ENCODE results near the gene ASB14. TPM values are rescaled to one million over a fixed set of nuclear protein-coding genes. Genes with fewer than 3 reads are reported as not detected.

ASB14 gene
- total and polyA plus RNA-seq, 3 experiments from 2014 or later: 0.24 TPM; not detected in 2

GRCh38 chr3:57252404-57252803, 40.1 kb downstream of the ASB14 start:
- H3K4me1 Mint-ChIP-seq: no peaks in the 10 kb centered on the region
- H3K27ac ChIP-seq (ENCODE audit: low read depth, low read length): no peak overlapping the region

DNA sequence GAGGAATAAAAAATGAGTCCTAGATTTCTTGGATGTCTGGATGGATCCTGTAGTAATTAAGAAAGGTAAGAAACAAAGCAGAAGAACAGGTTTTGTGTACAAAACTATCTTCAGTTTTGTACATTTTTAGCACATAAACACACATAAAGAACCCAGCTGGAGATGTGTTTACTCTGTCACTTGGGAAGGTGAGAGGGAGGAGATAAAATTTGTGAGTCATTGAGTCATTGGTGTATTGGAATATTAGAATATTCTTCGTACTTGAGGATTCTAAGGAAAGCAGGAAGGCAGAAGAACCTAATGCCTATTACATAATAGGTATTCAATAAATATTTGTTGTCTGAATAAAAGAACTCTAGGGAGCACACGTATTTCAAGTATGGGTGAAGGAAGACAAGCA, 47.5 kb downstream of the ASB14 start:
- H3K27me3 Mint-ChIP-seq: no peaks in the 10 kb centered on the region
- Histone ChIP-seq H3K27ac (ENCODE audit: low read depth, low read length) (no peak overlapping the region), H3K4me3 (ENCODE audit: low read length) (no peak overlapping the region), H3K27me3 (ENCODE audit: insufficient read depth, low read length, poor library complexity, severe bottlenecking) (no peaks in the 10 kb centered on the region), H3K4me1 (ENCODE audit: insufficient read depth, low read length) (no peaks in the 10 kb centered on the region), H3K9me3 (ENCODE audit: low read length) (no peaks in the 10 kb centered on the region), H3K36me3 (ENCODE audit: insufficient read depth, low read length) (peaks cover 26% of the 10 kb centered on the region)
- H3K4me1 Mint-ChIP-seq: no peaks in the 10 kb centered on the region
- CTCF ChIA-PET: no interaction called here
- POLR2A ChIA-PET: no interaction called here
- no peak overlapping the region for H3K27ac Mint-ChIP-seq
- H3K4me3 Mint-ChIP-seq: no peak overlapping the region
- DNase-seq: no peak
- peaks cover 18 to 83% (median 28%) of the 10 kb centered on the region in 3 donors for H3K36me3 Mint-ChIP-seq
- H3K9me3 Mint-ChIP-seq: no peaks in the 10 kb centered on the region

More at GRCh38 chr3:57252404-57252803, 40.1 kb downstream of the ASB14 start:
- no peak for DNase-seq
- Mint-ChIP-seq H3K27me3 (no peaks in the 10 kb centered on the region), H3K9me3 (no peaks in the 10 kb centered on the region), H3K4me3 (no peak overlapping the region), H3K36me3 (peaks cover 6 to 54% (median 21%) of the 10 kb centered on the region in 3 donors), H3K27ac (no peak overlapping the region)
- H3K27me3 ChIP-seq (ENCODE audit: insufficient read depth, low read length, poor library complexity, severe bottlenecking): no peaks in the 10 kb centered on the region
- ChIA-PET CTCF (no interaction called here), POLR2A (no interaction called here)
- no peak overlapping the region for H3K4me3 ChIP-seq (ENCODE audit: low read length)
- H3K4me1 ChIP-seq (ENCODE audit: insufficient read depth, low read length): no peaks in the 10 kb centered on the region
- peaks cover 13% of the 10 kb centered on the region for H3K36me3 ChIP-seq (ENCODE audit: insufficient read depth, low read length)
- H3K9me3 ChIP-seq (ENCODE audit: low read length): no peaks in the 10 kb centered on the region

DNA sequence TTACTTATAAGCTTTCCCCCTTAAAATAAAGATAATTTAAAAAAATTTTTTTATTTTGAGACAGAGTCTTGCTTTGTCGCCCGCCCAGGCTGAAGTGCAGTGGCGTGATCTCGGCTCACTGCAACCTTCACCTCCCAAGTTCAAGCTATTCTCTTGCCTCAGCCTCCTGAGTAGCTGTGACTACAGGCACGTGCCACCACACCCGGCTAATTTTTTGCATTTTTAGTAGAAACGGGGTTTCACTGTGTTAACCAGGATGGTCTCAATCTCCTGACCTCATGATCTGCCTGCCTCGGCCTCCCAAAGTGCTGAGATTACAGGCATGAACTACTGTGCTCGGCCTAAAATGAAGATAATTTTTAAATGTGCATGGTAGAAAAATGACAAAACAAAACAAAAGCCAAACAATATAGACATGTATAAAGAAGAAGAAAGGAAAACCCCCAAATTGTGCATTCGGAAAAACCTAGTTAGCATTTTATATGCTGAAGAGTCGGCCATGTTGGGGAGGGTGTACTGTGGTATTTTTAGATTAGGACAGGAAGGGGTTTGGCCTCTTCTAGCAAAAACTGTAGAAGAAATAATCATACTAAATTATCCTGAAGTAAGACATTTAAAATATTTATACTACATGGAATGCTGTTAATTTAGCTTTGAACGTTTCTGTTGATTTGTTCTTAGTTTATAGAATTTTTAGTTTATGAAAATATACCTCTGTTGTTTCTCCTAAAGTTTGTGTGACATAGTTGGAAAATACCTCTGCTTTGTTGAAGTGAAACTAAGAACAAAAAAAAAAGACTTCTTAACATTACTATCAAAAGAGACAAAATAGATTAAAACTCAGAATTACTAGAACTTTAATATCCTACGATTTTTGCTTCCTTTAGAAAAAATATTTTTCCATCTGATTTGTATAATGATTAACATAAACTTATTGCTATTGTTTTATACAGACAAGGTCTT, 57.6 kb downstream of the ASB14 start:
- ChIA-PET POLR2A (interaction anchor here (0.7 kb wide), 1 partner anchor 12 kb away, joined by 6 read pairs; no protein-coding TSS in a partner anchor), CTCF (no interaction called here)
- Histone ChIP-seq H3K27ac (ENCODE audit: low read depth, low read length) (no peak overlapping the region), H3K4me1 (ENCODE audit: insufficient read depth, low read length) (no peaks in the 10 kb centered on the region), H3K27me3 (ENCODE audit: insufficient read depth, low read length, poor library complexity, severe bottlenecking) (no peaks in the 10 kb centered on the region), H3K36me3 (ENCODE audit: insufficient read depth, low read length) (peaks cover 6% of the 10 kb centered on the region), H3K9me3 (ENCODE audit: low read length) (no peaks in the 10 kb centered on the region), H3K4me3 (ENCODE audit: low read length) (no peak overlapping the region)
- no peaks in the 10 kb centered on the region for H3K27me3 Mint-ChIP-seq
- H3K9me3 Mint-ChIP-seq: no peaks in the 10 kb centered on the region
- peaks cover 5 to 47% (median 17%) of the 10 kb centered on the region in 3 donors for H3K4me1 Mint-ChIP-seq
- H3K27ac Mint-ChIP-seq: no peak overlapping the region
- no peak overlapping the region for H3K4me3 Mint-ChIP-seq
- H3K36me3 Mint-ChIP-seq: peaks cover 8 to 31% (median 9%) of the 10 kb centered on the region in 3 donors
- DNase-seq: no peak

GRCh38 chr3:57233799-57234198, 58.7 kb downstream of the ASB14 start:
- Mint-ChIP-seq H3K36me3 (peaks cover 2 to 24% (median 4%) of the 10 kb centered on the region in 3 donors), H3K27me3 (no peaks in the 10 kb centered on the region), H3K9me3 (no peaks in the 10 kb centered on the region), H3K27ac (no peak overlapping the region), H3K4me1 (peaks cover 12 to 58% (median 25%) of the 10 kb centered on the region in 3 donors), H3K4me3 (no peak overlapping the region)
- Histone ChIP-seq H3K36me3 (ENCODE audit: insufficient read depth, low read length) (peaks cover 6% of the 10 kb centered on the region), H3K4me1 (ENCODE audit: insufficient read depth, low read length) (peaks cover 7% of the 10 kb centered on the region), H3K27me3 (ENCODE audit: insufficient read depth, low read length, poor library complexity, severe bottlenecking) (no peaks in the 10 kb centered on the region), H3K9me3 (ENCODE audit: low read length) (no peaks in the 10 kb centered on the region), H3K27ac (ENCODE audit: low read depth, low read length) (no peak overlapping the region), H3K4me3 (ENCODE audit: low read length) (no peak overlapping the region)
- no peak for DNase-seq
- ChIA-PET POLR2A (interaction anchor here (0.7 kb wide), 1 partner anchor 11 kb away, joined by 6 read pairs; no protein-coding TSS in a partner anchor), CTCF (interaction anchor here (0.9 kb wide), 1 partner anchor 464 kb away, joined by 3 read pairs; no protein-coding TSS in a partner anchor)

DNA sequence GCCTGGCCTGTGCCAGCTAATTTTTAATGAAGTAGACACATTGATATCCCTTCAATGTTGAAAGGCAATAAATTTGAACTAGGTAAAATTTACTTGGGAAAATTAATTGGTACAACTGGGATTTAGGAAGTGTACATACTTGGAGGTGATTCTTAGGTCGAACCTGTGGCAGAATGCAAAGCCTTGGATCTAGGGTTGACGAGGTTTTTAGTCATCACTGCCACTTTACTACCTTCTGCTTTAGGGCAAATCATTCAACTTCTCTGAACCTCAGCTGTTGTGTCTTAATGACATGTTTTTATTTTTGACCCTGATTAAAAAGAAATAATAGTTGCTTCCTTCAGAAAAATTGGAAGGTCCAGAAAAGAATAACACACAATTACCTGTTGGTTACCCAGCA, 62.5 kb downstream of the ASB14 start:
- peaks cover 17% of the 10 kb centered on the region for H3K4me1 ChIP-seq (ENCODE audit: insufficient read depth, low read length)
- Mint-ChIP-seq H3K9me3 (no peaks in the 10 kb centered on the region), H3K27me3 (no peaks in the 10 kb centered on the region), H3K36me3 (peaks cover 0 to 11% (median 0%) of the 10 kb centered on the region in 3 donors), H3K27ac (peak overlapping the region in 2 of 8 donors; percentile 60 to 65), H3K4me3 (peak overlapping the region in 5 of 7 donors; percentile 12 to 96 (median 70)), H3K4me1 (peaks cover 16 to 58% (median 39%) of the 10 kb centered on the region in 3 donors)
- no peaks in the 10 kb centered on the region for H3K36me3 ChIP-seq (ENCODE audit: insufficient read depth, low read length)
- H3K9me3 ChIP-seq (ENCODE audit: low read length): no peaks in the 10 kb centered on the region
- ChIA-PET CTCF (no interaction called here), POLR2A (no interaction called here)
- DNase-seq: no peak
- H3K27me3 ChIP-seq (ENCODE audit: insufficient read depth, low read length, poor library complexity, severe bottlenecking): no peaks in the 10 kb centered on the region
- H3K27ac ChIP-seq (ENCODE audit: low read depth, low read length): no peak overlapping the region
- no peak overlapping the region for H3K4me3 ChIP-seq (ENCODE audit: low read length)

GRCh38 chr3:57227930-57228751, 64.3 kb downstream of the ASB14 start:
- H3K27me3 ChIP-seq (ENCODE audit: insufficient read depth, low read length, poor library complexity, severe bottlenecking): no peaks in the 10 kb centered on the region
- peaks cover 0 to 9% (median 0%) of the 10 kb centered on the region in 3 donors for H3K36me3 Mint-ChIP-seq
- POLR2A ChIA-PET: interaction anchor here (0.5 to 1.0 kb wide), 5 partner anchors 169 to 697 kb away, joined by 3 read pairs; partner anchors contain the start of genes DENND6A and TASOR
- CTCF ChIA-PET: interaction anchor here (1.0 to 3.0 kb wide), 3 partner anchors 15 to 369 kb away, joined by 3 to 9 read pairs (median 3); partner anchors contain the start of gene ARF4
- peaks cover 16 to 46% (median 33%) of the 10 kb centered on the region in 3 donors for H3K4me1 Mint-ChIP-seq
- peak overlapping the region; percentile 90 to 96 (median 93) for H3K4me3 Mint-ChIP-seq
- peaks cover 17% of the 10 kb centered on the region for H3K4me1 ChIP-seq (ENCODE audit: insufficient read depth, low read length)
- no peaks in the 10 kb centered on the region for H3K27me3 Mint-ChIP-seq
- H3K27ac ChIP-seq (ENCODE audit: low read depth, low read length): peak overlapping the region; percentile 45
- H3K9me3 ChIP-seq (ENCODE audit: low read length): no peaks in the 10 kb centered on the region
- peak; percentile 20 to 60 (median 39) for DNase-seq
- H3K27ac Mint-ChIP-seq: peak overlapping the region; percentile 21 to 96 (median 88)
- H3K36me3 ChIP-seq (ENCODE audit: insufficient read depth, low read length): no peaks in the 10 kb centered on the region
- peak overlapping the region; percentile 93 for H3K4me3 ChIP-seq (ENCODE audit: low read length)
- no peaks in the 10 kb centered on the region for H3K9me3 Mint-ChIP-seq

DNA sequence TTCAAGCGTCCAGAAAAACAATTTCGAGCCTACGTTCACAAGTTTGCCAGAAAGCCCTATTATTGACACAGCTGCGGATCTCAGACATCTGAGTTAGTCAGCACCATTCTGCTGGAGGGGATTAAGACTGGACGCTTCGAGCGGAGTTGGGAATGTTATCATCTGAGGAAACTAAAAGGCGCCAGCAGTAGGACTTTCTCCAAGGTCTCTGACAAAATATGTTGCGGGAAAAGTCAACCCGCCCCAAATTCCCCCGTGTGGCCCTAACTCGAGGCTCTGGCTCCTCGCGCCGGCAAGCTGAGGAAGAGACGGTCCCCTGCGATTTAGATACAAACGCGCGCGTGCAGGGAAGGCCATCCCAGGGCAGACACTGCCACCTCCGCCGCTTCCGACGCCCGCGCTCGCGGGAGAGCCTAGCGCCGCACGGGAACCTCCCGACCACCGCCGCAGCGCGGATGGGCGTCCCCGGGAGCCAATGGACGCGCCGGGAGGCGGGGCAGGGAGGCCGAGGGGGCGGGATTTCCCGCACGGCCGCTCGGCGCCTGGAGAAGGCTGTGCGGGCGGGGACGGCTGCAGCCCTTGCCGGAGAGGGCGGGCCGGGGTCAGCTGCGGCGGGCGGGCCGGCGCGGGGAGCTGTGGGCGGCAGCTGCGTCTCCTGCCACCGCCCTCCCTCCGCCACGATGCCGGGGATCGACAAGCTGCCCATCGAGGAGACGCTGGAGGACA, 65.1 kb downstream of the ASB14 start, which contains the start of gene APPL1:
Gene APPL1 (plus strand): TSS at position 526 of the 726 bp plus-strand sequence. CDS start 155 bp downstream, at position 681.
- Mint-ChIP-seq H3K9me3 (no peaks in the 10 kb centered on the region), H3K27me3 (peaks cover 0 to 1% of the 10 kb centered on the region in 2 donors), H3K27ac (peak within 1 kb of the TSS; percentile 42 to 96 (median 88)), H3K4me3 (peak within 1 kb of the TSS; percentile 90 to 96 (median 93)), H3K4me1 (peaks cover 15 to 42% (median 31%) of the 10 kb centered on the region in 3 donors), H3K36me3 (peaks cover 0 to 9% (median 0%) of the 10 kb centered on the region in 3 donors)
- Histone ChIP-seq H3K4me3 (ENCODE audit: low read length) (peak within 1 kb of the TSS; percentile 93), H3K9me3 (ENCODE audit: low read length) (no peaks in the 10 kb centered on the region), H3K36me3 (ENCODE audit: insufficient read depth, low read length) (no peaks in the 10 kb centered on the region), H3K4me1 (ENCODE audit: insufficient read depth, low read length) (peaks cover 17% of the 10 kb centered on the region), H3K27me3 (ENCODE audit: insufficient read depth, low read length, poor library complexity, severe bottlenecking) (no peaks in the 10 kb centered on the region), H3K27ac (ENCODE audit: low read depth, low read length) (peak within 1 kb of the TSS; percentile 45)
- CTCF ChIA-PET: interaction anchor here (1.0 to 3.0 kb wide), 3 partner anchors 16 to 370 kb away, joined by 3 to 9 read pairs (median 3); partner anchors contain the start of gene ARF4
- peak; percentile 81 to 88 (median 86) for DNase-seq
- POLR2A ChIA-PET: interaction anchor here (0.5 to 1.0 kb wide), 4 partner anchors 170 to 698 kb away, joined by 3 read pairs; partner anchors contain the start of genes DENND6A and TASOR
